GM21447 (cell line): ENCODE measurements around the gene KCNN1.
A peak's percentile ranks its signal among the peaks of the same experiment; 100 is the strongest.

Experiments
- ATAC-seq: cut with Tn5 transposase; IDR thresholded peaks from one replicate; pipeline ENCODE4 v1.9.1; 2021; ENCODE audit not compliant: unreplicated experiment

The KCNN1 gene

GRCh38 chr19:17946965-17947784 lies 19.7 kb upstream of the KCNN1 start:
- peak; percentile 28 for ATAC-seq

- peak; percentile 37 for ATAC-seq
These were observed 18.9 kb upstream of the KCNN1 start for GRCh38 chr19:17947815-17948513.

GRCh38 chr19:17948514-17948900 lies 18.4 kb upstream of the KCNN1 start:
- ATAC-seq = no peak

- no peak for ATAC-seq
These were observed 17.7 kb upstream of the KCNN1 start for GRCh38 chr19:17948931-17949930.

- ATAC-seq = no peak
These were observed 17.0 kb upstream of the KCNN1 start for GRCh38 chr19:17949956-17950309.

- no peak for ATAC-seq
These were observed 16.4 kb upstream of the KCNN1 start for GRCh38 chr19:17950310-17951156.

GRCh38 chr19:17951157-17951989 lies 15.5 kb upstream of the KCNN1 start:
- ATAC-seq = no peak

- ATAC-seq = no peak
These were observed 14.6 kb upstream of the KCNN1 start for GRCh38 chr19:17951990-17952976.

GRCh38 chr19:17953316-17953801 lies 13.5 kb upstream of the KCNN1 start:
- no peak for ATAC-seq

GRCh38 chr19:17953869-17954268 lies 13.0 kb upstream of the KCNN1 start:
- ATAC-seq = no peak

- no peak for ATAC-seq
These were observed 12.5 kb upstream of the KCNN1 start for GRCh38 chr19:17954401-17954800.

GRCh38 chr19:17957149-17957849 lies 9.6 kb upstream of the KCNN1 start:
- ATAC-seq = no peak

GRCh38 chr19:17957885-17958284 lies 9.0 kb upstream of the KCNN1 start:
- ATAC-seq = no peak

GRCh38 chr19:17963936-17964691 lies 2.8 kb upstream of the KCNN1 start:
- no peak for ATAC-seq

GRCh38 chr19:17965370-17966128 lies 1.4 kb upstream of the KCNN1 start:
- ATAC-seq = no peak

- ATAC-seq = no peak
These were observed 801 bp upstream of the KCNN1 start for GRCh38 chr19:17966129-17966483.
